NOMO-1 treated with dmso at 0.1 percent for 144 hours (cell line): ENCODE data around the gene ACACB.
"Not testable (repeated sequence)": the region's sequence is repeated elsewhere in the genome, so short reads cannot be mapped to it uniquely, and the experiment has no call there.

ENCODE experiments used
- DNase-seq: peaks from one replicate; lab custom pipeline; 2025; ENCODE audit not compliant: unreplicated experiment; lab: John Stamatoyannopoulos, UW

The ACACB gene

DNA sequence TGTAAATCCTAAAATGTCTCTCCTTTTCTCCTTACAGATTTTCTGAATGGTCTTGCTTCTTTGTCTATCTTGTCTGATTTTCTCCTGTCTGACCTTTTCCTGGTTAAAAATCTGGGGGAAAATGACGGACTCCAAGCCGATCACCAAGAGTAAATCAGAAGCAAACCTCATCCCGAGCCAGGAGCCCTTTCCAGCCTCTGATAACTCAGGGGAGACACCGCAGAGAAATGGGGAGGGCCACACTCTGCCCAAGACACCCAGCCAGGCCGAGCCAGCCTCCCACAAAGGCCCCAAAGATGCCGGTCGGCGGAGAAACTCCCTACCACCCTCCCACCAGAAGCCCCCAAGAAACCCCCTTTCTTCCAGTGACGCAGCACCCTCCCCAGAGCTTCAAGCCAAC is 23.0 kb downstream of the ACACB start:
- DNase-seq: no peak

DNA sequence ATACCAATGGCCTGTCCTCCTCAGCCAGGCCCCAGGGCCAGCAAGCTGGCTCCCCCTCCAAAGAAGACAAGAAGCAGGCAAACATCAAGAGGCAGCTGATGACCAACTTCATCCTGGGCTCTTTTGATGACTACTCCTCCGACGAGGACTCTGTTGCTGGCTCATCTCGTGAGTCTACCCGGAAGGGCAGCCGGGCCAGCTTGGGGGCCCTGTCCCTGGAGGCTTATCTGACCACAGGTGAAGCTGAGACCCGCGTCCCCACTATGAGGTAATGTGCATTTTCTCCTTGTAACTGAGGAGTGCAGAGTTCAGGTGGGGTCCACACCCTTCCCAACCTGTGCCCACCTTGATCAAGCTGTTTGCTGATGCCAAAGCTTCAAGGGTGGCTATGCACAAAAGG is 23.4 kb downstream of the ACACB start:
- no peak for DNase-seq

DNA sequence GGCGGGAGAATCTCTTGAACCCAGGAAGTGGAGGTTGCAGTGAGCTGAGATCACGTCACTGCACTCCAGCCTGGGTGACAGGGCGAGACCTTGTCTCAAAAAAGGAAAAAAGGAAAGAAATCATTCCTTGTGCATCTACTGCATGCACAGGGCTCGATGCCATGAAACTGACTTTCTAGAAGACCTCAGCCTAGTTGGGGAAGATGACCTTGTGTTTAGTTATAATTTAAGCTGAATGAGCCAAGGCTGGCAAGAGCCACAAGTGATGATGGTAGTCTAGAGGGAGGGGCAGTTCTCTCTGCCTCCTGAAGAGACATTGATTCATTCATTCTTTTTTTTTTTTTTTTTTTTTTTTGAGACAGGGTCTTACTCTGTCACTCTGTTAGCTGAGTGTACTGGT is 24.2 kb downstream of the ACACB start:
- no peak for DNase-seq

DNA sequence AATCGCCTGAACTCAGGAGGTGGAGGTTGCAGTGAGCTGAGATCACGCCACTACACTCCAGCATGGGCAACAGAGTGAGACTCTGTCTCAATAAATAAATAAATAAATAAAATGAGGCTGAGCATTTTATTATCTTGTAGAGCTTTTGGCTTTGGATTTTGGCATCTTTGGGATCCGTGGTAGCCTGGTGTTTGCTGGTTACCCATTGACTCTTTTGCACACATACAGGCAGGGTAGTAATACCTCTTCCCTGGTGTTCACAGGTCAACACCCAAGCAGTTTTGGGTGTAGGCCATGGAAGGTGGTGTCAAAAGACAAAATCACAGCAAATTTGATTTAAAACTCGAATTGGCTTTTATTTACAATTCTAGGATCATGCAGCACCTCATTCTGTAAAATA is 27.8 kb downstream of the ACACB start:
- DNase-seq: no peak

DNA sequence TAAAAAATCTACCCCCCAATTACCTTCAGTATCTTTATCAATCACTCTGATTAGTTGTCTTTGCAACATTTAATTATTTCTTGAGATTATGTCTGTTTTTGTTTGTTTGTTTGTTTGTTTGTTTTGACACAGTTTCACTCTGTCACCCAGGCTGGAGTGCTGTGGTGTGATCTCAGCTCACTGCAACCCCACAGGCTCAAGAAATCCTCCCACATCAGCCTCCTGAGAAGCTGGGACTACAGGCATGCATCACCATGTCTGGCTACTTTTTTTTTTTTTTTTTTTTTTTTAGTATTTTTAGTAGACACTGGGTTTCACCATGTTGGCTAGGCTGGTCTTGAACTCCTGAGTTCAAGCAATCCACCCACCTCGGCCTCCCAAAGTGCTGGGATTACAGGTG is 30.7 kb downstream of the ACACB start:
- not testable (repeated sequence) for DNase-seq

DNA sequence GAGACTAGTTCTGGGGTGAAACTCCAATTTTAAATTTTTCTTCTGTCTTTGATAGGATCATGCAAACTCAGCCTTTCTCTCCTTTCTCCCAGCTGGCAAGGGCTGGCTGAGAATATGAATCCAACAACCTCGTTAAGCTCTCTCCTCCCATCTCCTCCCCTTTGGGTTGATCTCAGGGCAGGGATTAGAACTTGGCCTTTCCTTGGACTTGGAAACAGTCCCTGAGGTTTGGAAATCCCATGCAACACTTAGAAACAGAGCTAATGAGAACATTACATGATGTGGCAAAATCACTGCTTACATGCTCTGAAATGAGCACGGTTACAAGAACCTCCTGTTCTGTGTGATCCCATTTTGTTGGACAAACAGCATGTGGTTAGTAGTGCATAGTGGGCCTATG is 31.6 kb downstream of the ACACB start:
- DNase-seq: no peak

DNA sequence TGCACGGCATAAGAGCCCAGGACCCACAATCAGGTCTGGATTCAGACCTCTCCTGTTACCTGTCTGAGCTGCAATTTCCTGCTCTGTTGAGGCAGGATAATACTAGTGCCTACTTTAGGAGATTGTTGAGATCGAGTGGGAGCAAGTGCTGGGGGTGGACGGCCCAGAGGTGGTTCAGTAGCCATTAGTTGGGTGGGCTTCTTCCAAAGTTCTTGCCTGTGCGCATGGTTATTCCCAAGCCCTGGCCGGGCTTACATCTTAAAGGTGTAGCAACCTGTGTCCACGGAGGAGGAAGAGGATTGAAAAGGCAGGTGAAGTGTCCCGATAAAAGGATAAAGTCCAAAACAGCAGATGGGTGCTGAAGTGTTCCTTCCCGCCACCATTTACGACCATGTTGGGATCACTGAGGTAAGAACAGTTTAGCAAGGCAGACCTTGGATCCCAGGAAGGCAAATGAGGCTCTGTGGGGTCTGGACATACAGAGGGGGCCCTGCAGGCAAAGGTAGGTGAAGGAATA is 33.8 kb downstream of the ACACB start:
- DNase-seq: no peak

DNA sequence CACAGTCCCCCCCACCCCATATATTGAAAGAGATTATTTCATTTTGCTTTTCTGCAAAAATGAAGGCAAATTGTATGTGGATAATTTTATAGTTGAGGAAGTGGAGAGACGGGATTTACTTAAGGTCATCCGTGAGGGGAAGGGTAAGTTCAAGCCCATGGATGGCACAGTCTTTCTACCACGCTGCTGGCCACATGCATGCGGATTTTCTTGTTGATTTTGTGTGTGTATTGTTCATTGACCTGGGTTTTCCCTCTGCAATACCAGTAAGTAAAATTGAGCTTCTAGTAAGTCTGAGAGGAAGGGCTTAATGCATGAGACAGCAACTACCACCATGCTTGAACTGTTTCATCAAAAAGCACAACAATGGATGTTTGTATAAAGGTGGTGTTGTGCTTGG is 35.1 kb downstream of the ACACB start:
- DNase-seq: no peak

DNA sequence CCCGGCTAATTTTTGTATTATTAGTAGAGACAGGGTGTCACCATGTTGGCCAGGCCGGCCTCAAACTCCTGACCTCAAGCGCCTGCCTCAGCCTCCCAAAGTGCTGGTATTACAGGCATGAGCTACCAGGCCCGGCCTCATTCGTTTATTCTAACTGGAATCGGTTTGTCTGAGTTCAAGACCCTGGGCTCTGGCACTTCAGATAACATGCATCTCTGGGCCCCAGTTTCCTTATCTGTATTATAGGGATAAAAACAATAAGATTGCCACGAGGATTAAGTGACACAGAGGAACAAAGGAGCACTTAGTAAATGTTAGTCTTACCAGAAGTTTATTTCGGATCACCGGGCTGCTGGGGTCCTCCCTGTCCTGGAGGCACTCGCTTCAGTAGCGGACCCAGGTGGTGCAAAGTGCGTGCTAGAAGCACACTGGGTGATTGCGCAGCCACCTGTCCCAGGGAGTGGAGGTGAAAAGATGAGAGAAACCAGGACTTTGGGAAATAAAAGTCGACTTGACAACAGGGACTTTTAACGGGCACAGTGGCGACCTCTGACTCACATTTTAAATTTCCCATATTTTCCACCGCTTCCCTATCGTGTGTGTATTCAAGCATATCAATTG is 37.5 kb downstream of the ACACB start:
- DNase-seq: no peak

DNA sequence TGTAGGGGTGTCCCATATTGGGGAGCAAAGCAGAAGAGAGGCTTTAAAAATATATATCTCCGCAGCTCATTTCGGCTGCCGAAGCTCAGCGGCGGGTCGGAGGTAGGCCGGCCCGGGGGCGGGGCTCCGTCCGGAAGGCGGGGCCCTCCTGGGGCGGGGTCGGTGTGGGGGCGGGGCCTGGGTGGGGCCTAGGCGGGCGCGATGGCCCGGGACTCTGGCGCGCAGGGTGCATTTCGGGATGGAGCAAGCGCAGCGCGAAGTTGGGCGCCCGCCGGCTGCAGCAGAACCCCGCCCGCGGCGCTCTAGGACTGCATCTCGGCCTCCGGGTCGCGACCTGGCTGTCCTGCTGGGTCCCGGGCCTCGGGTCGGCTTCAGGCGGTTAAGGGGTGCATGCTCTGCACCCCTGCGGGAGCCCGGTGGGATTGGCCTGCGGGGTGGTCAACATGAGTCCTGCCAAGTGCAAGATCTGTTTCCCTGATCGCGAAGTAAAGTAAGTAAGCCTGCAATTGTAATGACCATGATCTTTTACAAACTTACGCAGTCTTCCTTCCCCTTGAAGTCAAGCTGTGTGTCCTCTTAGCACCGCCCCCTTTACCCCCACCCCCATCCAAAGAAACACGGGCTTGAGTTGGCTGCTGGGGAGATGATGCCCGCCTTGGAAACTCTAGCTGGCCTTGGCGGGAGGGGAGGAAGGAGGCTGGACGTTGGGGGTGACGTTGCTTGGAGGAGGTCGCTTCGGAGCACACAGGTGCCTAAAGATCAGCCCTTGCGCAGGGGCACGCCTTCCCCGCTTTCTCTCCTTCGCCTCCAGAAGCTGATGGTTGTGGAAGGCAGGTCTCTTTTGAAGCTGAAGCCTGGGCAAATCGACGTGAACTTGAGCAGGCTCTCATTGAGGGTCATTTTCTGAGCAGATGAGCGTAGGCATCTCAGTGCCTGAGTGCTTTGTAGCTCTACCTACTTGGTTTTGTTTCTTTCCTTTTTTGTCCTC is 38.4 kb downstream of the ACACB start:
- DNase-seq: peak; percentile 83

DNA sequence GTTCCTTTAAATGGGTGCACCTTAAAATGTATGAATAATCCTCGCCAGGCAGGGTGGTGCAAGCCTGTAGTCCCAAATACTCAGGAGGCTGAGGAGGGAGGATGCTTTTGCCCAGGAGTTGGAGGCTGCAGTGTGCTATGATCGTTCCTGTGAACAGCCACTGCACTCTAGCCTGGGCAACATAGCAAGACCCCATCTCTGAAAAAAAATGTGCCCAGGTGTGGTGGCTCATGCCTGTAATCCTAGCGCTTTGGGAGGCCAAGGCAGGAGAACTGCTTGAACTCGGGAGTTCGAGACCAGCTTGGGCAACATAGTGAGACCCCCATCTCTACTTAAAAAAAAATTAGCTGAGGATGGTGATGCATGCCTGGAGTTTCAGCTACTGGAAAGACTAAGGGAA is 39.6 kb downstream of the ACACB start:
- DNase-seq: no peak

DNA sequence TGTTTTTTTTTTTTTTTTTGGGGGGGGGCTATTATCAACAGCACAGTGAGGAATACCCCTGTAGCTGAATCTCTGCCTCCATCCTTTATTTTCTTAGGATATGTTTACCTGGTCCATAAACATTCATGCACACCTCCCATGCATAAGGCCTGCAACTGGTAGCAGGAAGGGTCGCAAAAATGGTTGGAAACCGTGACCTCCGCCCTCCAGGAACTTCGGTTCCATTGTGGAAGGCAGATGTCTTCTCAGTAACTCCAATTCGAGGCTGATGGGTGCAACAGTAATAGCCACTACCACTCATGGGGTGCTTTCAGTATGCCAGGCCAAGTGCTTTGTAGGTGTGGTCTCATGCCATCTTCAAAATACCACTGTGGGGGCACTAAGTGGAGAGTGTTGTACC is 40.2 kb downstream of the ACACB start:
- no peak for DNase-seq

DNA sequence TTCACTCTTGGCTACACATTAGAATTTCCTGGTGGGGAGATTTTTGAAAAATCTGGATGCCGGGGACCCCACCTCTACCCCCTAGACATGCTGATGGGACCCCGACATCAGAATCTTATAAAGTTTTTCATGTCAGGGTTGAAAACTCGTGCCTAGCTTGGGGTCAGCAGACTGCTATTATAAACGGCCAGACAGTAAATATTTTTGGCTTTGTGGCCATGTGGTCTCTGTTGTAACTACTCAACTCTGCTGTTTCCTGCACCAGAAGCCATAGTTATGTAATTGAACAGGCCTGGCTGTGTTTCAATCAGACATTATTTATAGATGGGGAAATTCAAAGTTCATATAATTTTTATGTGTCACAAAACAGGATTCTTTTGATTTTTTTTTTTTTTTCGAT is 41.6 kb downstream of the ACACB start:
- DNase-seq: no peak

DNA sequence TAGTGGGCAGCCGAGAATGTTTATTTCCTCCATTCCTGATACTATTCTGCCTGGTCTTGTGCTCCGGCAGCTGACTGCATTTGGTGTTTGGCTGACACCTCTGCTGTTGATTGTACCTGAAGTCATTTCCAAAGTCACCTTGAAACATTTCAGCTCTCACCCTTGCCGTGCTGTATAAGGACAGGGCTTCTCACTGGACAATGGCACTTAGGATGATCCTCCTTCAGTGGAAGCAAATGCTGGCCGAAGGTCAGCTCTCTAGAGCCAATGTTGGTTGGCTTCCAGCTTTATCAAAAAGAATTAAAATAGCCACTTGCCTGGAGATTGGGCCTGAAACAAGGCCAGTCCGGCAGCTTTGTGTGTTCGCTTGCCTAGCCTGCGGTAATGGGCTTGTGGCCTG is 44.0 kb downstream of the ACACB start:
- no peak for DNase-seq

DNA sequence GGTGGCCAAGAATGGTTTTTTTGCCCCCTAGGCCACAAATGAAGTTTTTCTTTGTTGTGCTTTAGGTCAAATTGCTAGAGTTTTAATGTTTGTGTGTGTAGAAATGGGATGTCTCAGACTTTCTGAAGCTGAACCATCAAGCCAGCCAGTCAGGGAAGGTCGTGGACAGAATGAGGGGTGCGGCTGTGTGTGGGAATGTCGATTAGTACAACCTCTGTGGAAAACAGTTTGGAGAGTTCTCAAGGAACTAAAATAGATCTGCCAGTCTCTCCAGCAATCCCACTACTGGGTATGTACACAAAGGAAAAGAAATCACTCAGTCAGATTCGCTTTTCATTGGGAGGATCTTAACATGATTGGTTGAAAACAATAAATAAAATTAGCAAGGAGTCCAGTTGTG is 44.5 kb downstream of the ACACB start:
- DNase-seq: no peak

DNA sequence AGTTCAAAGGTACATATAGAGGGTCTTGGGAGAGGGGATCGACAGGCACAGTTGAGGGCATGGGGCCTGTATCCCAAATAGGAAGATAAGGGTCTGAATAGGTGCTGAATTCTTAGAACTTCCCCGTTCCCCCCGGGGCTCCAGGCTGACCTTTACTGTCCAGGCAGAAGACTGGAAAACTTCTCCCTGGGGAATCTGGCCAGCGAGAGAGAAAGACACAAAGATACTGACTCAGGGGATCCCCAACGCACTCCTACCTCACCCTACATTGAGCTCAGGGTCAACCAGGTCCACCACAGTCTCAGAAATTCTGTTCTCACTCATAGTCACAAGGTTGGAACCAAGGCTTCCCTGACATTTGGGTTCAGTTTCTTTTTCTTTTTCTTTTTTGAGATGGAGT is 46.2 kb downstream of the ACACB start:
- DNase-seq: no peak

DNA sequence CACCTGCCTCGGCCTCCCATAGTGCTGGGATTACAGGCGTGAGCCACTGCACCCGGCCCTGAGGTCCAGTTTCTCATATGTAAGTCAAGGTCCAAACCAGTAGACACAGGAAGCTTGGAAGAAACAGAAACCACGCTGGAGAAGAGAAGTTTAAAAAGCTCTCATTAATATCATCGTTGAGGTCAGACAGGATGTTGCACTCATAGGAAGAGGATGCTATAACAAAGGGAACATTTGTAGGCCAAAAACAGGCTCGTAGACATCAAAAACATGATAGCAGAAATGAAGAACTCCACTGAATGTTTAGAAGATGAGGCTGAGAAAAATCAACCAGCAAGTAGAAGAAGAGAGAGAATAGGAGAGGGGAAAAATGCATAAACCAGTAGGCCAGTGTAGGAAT is 46.8 kb downstream of the ACACB start:
- no peak for DNase-seq

DNA sequence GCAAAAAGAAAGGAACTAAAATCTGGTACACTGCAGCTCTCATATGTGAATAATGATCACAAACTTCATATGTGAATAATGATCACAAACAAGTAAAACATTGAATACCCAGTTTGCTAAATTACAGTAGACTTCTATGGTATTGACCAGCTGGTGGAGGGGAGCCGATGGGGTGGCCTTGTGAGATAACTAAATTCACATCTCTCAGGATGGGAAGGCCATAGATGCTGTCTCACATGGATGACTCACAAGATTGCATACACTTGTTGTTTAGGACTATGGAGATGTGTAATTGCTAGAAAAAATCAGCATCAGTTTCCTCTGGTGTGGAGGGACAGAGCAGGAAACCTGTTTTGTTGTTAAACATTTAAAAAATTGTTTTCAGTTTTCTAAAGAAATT is 49.2 kb downstream of the ACACB start:
- DNase-seq: no peak

DNA sequence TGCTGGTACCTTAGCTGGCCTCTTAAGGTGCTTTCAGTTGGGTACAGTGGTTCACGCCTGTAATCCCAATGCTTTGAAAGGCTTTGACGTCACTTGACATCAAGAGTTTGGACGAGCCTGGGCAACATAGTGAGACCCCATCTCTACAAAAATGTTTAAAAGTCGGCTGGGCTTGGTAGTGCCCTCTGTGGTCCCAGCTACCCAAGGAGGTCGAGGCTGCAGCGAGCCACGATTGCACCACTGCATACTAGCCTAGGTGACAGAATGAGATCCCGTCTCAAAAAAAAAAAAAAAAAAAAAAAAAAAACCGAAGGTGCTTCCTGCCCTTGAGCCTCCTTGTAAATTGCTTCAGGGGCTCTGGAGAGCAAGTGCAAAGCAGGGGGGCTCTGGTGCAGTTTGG is 50.0 kb downstream of the ACACB start:
- no peak for DNase-seq

DNA sequence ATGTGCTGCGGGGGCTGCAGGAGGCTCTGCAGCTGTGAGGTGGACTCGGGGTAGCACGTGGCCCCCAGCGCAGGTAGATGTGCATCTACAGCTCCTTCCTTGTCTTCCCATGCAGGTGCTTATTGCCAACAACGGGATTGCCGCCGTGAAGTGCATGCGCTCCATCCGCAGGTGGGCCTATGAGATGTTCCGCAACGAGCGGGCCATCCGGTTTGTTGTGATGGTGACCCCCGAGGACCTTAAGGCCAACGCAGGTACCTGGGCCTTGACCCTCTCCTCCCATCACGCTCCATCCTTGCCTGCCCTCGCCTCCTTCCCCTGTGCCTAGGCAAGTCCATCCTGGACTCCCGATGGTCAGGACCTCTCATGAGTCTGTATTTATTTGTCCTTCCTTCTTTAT is 51.4 kb downstream of the ACACB start:
- DNase-seq: no peak

DNA sequence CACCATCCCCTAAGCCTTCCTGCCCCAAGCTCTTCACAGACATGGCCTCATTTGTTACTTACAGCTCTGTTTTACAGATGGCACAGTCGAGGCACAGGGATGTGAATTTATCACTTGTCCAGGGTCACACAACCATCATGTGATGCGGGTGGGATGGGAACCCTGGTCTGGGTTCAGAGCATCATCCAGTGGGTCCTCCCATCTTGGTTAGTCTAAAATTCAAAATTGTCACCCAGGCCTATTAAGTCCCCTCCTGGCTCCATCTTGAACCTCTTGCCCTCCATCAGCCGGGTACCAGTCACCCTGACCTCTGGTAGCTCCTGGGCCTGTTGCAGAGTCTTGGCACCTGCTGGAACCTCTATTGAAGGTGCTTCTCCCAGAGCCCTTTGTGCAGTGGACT is 52.9 kb downstream of the ACACB start:
- no peak for DNase-seq

DNA sequence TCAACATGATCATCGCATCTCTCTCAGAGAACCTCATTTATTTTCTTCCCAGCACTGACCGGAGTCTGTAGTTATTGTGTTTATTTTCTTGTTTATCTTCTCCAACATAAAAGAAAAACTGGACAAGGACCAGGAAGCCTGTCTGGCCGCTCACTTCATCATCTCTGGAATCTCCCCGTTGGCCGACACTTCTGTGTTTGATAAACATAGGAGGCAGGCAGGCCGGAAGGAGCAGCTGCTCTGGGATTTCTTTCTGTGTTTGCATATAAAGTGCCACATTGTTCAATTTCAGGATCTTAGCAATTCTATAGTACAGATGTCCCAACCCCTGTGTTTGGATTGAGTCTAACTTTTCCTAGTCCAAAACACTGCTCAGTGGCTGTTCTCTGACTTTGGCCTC is 53.3 kb downstream of the ACACB start:
- DNase-seq: no peak
